Endothelial cell (in vitro differentiated cells): ENCODE results near the gene LELP1. TPM values are rescaled to one million over a fixed set of nuclear protein-coding genes. Genes with fewer than 3 reads are reported as not detected.

Experiments used
- DNase-seq: peaks from one replicate; pipeline ENCODE4 v3.0.0; 2021; ENCODE audit warnings: low spot score
- H3K27ac Mint-ChIP-seq: one replicate; pipeline ENCODE4 v1.8.0; 2021; ENCODE audit warnings: mixed read lengths, inconsistent platforms; ENCODE audit not compliant: unreplicated experiment
- H3K27me3 Mint-ChIP-seq: one replicate; pipeline ENCODE4 v1.8.0; 2021; ENCODE audit warnings: mild to moderate bottlenecking, moderate library complexity, mixed read lengths, inconsistent platforms; ENCODE audit not compliant: unreplicated experiment
- H3K36me3 Mint-ChIP-seq: one replicate; pipeline ENCODE4 v1.8.0; 2021; ENCODE audit warnings: mild to moderate bottlenecking, low read depth, mixed read lengths, inconsistent platforms; ENCODE audit not compliant: unreplicated experiment
- H3K4me1 Mint-ChIP-seq: one replicate; pipeline ENCODE4 v1.8.0; 2021; ENCODE audit warnings: mild to moderate bottlenecking, mixed read lengths, inconsistent platforms; ENCODE audit not compliant: unreplicated experiment
- H3K4me3 Mint-ChIP-seq: one replicate; pipeline ENCODE4 v1.8.0; 2021; ENCODE audit warnings: mild to moderate bottlenecking, mixed read lengths, inconsistent platforms; ENCODE audit not compliant: unreplicated experiment
- H3K9me3 Mint-ChIP-seq: one replicate; pipeline ENCODE4 v1.8.0; 2021; ENCODE audit warnings: mixed read lengths, inconsistent platforms; ENCODE audit not compliant: unreplicated experiment
- CTCF ChIP-seq: fragments of 200-600 bp; sonication (generic); IDR thresholded peaks from one replicate; pipeline ENCODE4 v1.5.0; 2021; ENCODE audit warnings: antibody characterized with exemption; ENCODE audit not compliant: unreplicated experiment
- total RNA-seq: library from RNA; stranded (reverse); fragmentation: NEBNext Ultra II Directional; extraction: Animal tissue kit (Norgen Biotek cat#: 25700); gene quantifications from one replicate; pipeline ENCODE4 v1.2.1, GENCODE V29; 2021; ENCODE audit not compliant: unreplicated experiment

Gene LELP1
- total RNA-seq, 1 donor from 2014 or later = not detected

DNA sequence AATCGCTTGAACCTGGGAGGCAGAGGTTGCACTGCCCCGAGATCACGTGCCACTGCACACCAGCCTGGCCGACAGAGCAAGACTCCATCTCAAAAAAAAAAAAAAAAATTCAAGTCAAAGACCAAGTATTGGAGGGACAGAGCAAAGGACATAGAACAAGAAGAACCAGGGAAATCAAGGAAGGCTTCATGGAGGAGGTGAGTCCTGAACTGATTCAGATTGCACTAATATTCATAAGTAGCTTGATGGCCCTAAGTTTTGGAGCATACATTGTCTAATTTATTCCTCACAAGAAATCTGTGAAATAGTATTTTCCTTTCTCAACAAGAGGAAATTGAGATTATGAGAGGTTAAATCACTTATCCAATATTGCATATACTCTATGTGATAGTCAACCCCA lies 10.3 kb downstream of the LELP1 start:
- Mint-ChIP-seq H3K27ac (no peak overlapping the region), H3K4me1 (peaks cover 13% of the 10 kb centered on the region), H3K4me3 (no peak overlapping the region), H3K9me3 (no peaks in the 10 kb centered on the region), H3K27me3 (peaks cover 2% of the 10 kb centered on the region), H3K36me3 (no peaks in the 10 kb centered on the region)
- TF ChIP-seq CTCF = no peak
- DNase-seq = no peak

DNA sequence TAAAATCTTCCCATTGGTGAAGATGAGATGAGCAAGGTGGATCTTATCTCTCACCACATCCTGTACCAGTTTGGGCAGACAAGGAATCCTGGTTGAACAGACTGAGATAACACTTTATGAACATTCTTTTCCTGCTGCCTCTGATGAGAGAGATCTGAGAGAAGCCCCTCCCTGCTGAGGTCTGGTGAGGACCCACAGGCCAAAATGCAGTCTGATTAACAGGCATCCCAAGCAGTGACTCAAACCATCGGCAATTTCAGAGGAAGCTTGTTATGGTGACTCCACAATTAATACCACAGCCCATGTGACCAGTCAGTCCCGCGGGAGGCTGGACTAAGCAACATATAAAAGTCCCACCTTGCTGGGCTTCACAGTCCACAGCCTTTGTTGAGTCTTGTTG lies 14.0 kb downstream of the LELP1 start, which contains the start of gene PRR9:
Gene PRR9 (plus strand): TSS at position 373 of the 400 bp plus-strand sequence. CDS start 561 bp downstream, outside the sequence.
- DNase-seq = no peak
- Mint-ChIP-seq H3K4me3 (no peak within 1 kb of the TSS), H3K27me3 (peaks cover 9% of the 10 kb centered on the region), H3K9me3 (no peaks in the 10 kb centered on the region), H3K4me1 (peaks cover 18% of the 10 kb centered on the region), H3K36me3 (no peaks in the 10 kb centered on the region), H3K27ac (no peak within 1 kb of the TSS)
- TF ChIP-seq CTCF = no peak

GRCh38 chr1:153217744-153218416 lies 14.7 kb downstream of the LELP1 start:
- TF ChIP-seq CTCF = no peak

DNA sequence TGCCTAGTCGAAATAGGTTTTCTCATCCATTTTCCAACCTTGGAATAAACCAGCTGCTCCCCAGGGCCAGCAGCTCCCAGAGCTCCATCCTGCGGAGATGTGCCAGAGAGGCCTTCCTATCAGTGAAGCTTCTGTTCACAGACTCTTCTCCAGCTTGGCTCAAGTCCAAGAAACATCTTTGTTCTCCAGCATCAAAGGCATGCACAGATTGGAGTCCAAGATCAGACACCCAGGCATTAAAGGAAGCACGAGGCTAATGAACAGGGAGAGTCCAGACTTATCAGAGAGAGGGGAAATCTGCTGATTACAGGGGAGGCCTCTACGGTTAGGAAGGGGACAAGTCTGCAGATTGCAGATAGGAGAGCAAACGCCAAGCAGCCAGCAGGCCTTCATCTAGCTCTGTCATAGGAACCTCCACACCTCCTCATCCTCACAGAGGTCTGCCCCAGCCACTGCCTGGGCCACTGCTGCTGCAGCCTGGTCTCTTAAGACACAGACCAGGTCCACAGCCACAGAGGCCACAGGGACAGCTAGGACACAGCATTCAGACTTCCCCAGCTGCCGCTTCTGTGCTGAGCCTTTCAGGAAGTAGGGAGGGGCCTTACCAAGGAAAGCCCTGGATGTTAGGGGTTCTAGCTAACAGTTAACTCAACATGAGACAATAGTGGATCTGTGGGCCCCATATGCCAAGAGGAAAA lies 17.5 kb downstream of the LELP1 start:
- Mint-ChIP-seq H3K9me3 (no peaks in the 10 kb centered on the region), H3K36me3 (no peaks in the 10 kb centered on the region), H3K27ac (no peak overlapping the region), H3K4me3 (no peak overlapping the region), H3K4me1 (peaks cover 19% of the 10 kb centered on the region), H3K27me3 (peaks cover 9% of the 10 kb centered on the region)
- DNase-seq = no peak
- no peak for TF ChIP-seq CTCF

More at GRCh38 chr1:153217744-153218416, 14.7 kb downstream of the LELP1 start:
- Mint-ChIP-seq H3K4me3 (no peak overlapping the region), H3K27me3 (peaks cover 9% of the 10 kb centered on the region), H3K36me3 (no peaks in the 10 kb centered on the region), H3K4me1 (peaks cover 19% of the 10 kb centered on the region), H3K9me3 (no peaks in the 10 kb centered on the region), H3K27ac (no peak overlapping the region)
- no peak for DNase-seq
